Iris pigment epithelial cell (primary cell): ENCODE measurements around the gene PTPRCAP.

ENCODE experiments used
- DNase-seq: peaks from one replicate; pipeline ENCODE4 v3.0.0-alpha.2; 2011; ENCODE audit warnings: low read depth

PTPRCAP gene

GRCh38 chr11:67465189-67465510 lies 27.7 kb upstream of the PTPRCAP start:
- DNase-seq: no peak

- peak; percentile 66 for DNase-seq
Observed at GRCh38 chr11:67464411-67465188, 27.1 kb upstream of the PTPRCAP start.

- no peak for DNase-seq
Observed at GRCh38 chr11:67463680-67464410, 26.4 kb upstream of the PTPRCAP start.

GRCh38 chr11:67463186-67463585 lies 25.7 kb upstream of the PTPRCAP start:
- DNase-seq: no peak

- no peak for DNase-seq
Observed at GRCh38 chr11:67458266-67458665, 20.8 kb upstream of the PTPRCAP start.

- no peak for DNase-seq
Observed at GRCh38 chr11:67457453-67457852, 20.0 kb upstream of the PTPRCAP start.

- no peak for DNase-seq
Observed at GRCh38 chr11:67456068-67456705, 18.7 kb upstream of the PTPRCAP start.

GRCh38 chr11:67455054-67455453 lies 17.6 kb upstream of the PTPRCAP start, which contains the start of gene CABP4:
Gene CABP4, plus strand, starts transcription at chr11:67455354. Its CDS starts 70 bp downstream, at chr11:67455424.
- no peak for DNase-seq

GRCh38 chr11:67453816-67454732 lies 16.6 kb upstream of the PTPRCAP start:
- DNase-seq: no peak

GRCh38 chr11:67452141-67452952 lies 14.9 kb upstream of the PTPRCAP start, which contains the start of gene GPR152:
Gene GPR152, minus strand, starts transcription at chr11:67452729. Its CDS starts 5 bp downstream, at chr11:67452724.
- DNase-seq: no peak

GRCh38 chr11:67451658-67451976 lies 14.1 kb upstream of the PTPRCAP start:
- DNase-seq: no peak

GRCh38 chr11:67450796-67451657 lies 13.5 kb upstream of the PTPRCAP start:
- no peak for DNase-seq

GRCh38 chr11:67449116-67449844 lies 11.8 kb upstream of the PTPRCAP start:
- no peak for DNase-seq

GRCh38 chr11:67448220-67448609 lies 10.7 kb upstream of the PTPRCAP start:
- DNase-seq: no peak

GRCh38 chr11:67445515-67445914 lies 8.0 kb upstream of the PTPRCAP start:
- DNase-seq: no peak

- DNase-seq: no peak
Observed at GRCh38 chr11:67442504-67443404, 5.3 kb upstream of the PTPRCAP start.

- no peak for DNase-seq
Observed at GRCh38 chr11:67441731-67442351, 4.4 kb upstream of the PTPRCAP start.

- DNase-seq: no peak
Observed at GRCh38 chr11:67441098-67441563, 3.6 kb upstream of the PTPRCAP start.
